Pericardium fibroblast (primary cell): ENCODE data around the gene AP1AR. TPM values are rescaled to one million over a fixed set of nuclear protein-coding genes. Genes with fewer than 3 reads are reported as not detected.

Source experiments
- total RNA-seq: library from RNA; depleted of rRNA; stranded (reverse); fragments of >200 nt; gene quantifications from 2 replicates; pipeline ENCODE4 v1.2.3, GENCODE V29; 2015

The AP1AR gene
- total RNA-seq, result 7.4 and 10.0 TPM in 2 replicates

GRCh38 chr4:112231779-112232713, at the start of gene AP1AR:
Gene AP1AR (plus strand): TSS chr4:112231787. CDS start chr4:112232092, 305 bp downstream.

GRCh38 chr4:112296949-112297880, 65.6 kb downstream of the AP1AR start, which contains the start of gene ALPK1:
Gene ALPK1 (plus strand): TSS chr4:112297369.

Other genes starting within 250 kb of the AP1AR start
- gene FAM241A, start 86.3 kb upstream of the AP1AR start, total RNA-seq, result 1.6 and 2.0 TPM in 2 replicates
- gene TIFA, start 54.1 kb downstream of the AP1AR start, total RNA-seq, result 2.7 and 5.5 TPM in 2 replicates
- 6.1 and 19.7 TPM in 2 replicates for gene ALPK1, start 65.6 kb downstream of the AP1AR start, total RNA-seq